NCI-H2196 (cell line): Measurements from ENCODE around the gene TAS2R30.

ENCODE experiments used
- DNase-seq: peaks from one replicate; lab custom pipeline; 2025; ENCODE audit not compliant: unreplicated experiment; lab: John Stamatoyannopoulos, UW

The TAS2R30 gene

GRCh38 chr12:11134305-11134704 lies at the start of gene TAS2R30:
TAS2R30 (minus strand) TSS chr12:11134644; CDS start chr12:11134244, 400 bp downstream.
- no peak for DNase-seq

- DNase-seq: no peak
Observed at GRCh38 chr12:11183011-11183410, 48.6 kb upstream of the TAS2R30 start.

DNA sequence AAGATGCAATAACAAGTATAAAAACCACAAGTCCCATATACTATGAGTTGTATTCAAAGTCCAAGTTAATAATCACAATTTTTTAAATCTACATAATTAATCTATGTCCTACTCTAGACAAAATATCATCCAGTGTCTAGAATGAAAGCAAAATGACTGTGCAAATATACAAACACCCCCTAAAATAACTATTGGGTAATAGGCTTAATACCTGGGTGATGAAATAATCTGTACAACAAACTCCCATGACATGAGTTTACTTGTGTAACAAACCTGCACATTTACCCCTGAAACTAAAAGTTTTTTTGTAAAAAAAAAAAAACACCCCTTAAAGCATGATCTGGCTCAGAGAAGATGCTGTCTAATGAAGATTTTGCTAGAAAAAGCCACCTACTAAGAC lies 48.1 kb upstream of the TAS2R30 start:
- no peak for DNase-seq

DNA sequence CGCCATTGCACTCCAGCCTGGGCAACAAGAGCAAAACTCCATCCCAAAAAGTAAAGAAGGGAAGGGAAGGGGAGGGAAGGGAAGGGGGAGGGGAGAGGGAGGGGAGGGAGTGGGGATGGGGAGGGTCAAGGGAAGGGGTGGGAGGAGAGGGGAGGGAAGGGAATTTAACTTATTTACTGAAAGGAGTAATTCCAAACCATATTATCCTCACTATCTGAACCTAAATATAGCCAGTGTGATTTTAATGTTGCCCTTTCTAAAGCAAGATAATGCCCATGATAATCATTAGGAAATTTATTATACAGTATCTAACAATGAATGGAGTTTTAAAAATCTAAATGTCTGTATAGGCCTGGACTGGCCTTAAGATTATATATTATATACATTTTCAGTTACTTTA lies 43.8 kb upstream of the TAS2R30 start:
- no peak for DNase-seq

DNA sequence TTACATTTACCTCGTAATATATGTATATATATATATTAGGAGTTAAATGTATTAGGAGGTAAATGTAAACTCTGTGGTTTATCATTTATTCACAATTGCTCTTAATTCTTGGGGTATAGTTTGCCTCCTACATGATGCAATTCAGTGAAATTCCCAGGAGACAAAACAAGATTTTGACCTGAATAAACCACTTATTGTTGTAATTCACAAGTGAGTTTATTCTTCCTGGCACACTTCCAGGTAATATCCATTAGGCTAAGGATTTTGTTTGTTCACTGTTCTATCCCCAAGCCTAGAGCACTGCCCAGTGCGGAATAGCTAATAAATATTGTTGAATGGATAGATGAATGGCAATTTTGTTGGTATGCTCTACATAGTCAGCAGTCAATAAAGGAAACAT lies 39.6 kb upstream of the TAS2R30 start:
- DNase-seq: no peak

- no peak for DNase-seq
Observed at GRCh38 chr12:11171969-11172675, 37.7 kb upstream of the TAS2R30 start.

DNA sequence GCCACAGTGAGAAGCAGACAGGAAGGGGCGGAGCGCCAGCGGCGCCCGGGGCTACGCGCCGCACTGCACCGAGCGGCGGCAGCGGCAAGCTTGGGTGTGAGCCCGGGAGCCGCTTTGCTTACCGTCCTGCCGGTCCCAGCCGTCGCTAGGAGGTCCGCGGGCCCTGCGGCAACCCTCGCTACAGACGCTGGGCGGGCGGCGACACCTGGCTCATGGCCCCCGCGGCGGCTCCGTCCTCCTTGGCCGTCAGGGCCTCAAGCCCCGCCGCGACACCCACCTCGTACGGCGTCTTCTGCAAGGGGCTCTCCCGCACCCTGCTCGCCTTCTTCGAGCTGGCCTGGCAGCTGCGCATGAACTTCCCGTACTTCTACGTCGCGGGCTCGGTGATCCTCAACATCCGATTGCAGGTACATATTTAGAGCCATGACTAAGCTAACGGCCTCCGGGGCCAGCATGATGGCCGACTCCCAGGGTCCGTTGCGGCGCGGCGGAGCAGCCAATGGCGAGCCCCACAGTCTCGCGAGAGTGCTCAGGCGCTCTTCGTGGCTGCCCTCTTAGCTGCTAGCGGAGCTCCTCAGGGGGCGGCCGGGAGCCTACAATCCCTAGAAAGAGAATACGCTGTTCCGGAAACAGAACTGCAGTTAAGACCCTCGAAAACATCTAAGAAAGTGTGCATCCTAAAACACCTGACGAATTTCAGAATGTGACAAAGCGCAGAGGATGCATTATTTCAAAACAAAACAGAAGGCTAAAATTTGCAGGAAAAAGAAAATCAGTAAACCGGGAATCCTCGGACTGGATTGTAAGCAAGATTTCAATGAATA lies 36.9 kb upstream of the TAS2R30 start, which contains the start of gene SMIM10L1:
TSS of gene SMIM10L1 (plus strand) at position 50 of the 824 bp plus-strand sequence. CDS start at position 213, 163 bp downstream.
- DNase-seq: peak; percentile 71

DNA sequence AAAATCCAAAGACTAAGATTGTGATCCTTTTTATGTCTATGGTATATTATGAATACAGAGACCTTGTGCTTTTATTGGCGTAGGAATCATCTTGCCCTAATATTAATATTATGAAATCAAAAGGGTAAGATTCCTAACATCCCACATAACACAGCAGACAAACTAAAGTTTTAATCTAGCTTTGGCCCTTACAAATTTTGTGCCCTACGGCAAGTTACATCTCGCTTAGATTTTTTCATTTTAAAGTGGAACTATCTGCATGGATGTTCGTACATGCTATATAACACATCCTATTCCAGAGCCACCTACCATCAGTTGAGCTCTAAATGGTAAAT lies 36.3 kb upstream of the TAS2R30 start:
- no peak for DNase-seq

GRCh38 chr12:11166300-11166699 lies 31.9 kb upstream of the TAS2R30 start:
- DNase-seq: no peak

- DNase-seq: no peak
Observed at GRCh38 chr12:11164384-11164783, 29.9 kb upstream of the TAS2R30 start.

DNA sequence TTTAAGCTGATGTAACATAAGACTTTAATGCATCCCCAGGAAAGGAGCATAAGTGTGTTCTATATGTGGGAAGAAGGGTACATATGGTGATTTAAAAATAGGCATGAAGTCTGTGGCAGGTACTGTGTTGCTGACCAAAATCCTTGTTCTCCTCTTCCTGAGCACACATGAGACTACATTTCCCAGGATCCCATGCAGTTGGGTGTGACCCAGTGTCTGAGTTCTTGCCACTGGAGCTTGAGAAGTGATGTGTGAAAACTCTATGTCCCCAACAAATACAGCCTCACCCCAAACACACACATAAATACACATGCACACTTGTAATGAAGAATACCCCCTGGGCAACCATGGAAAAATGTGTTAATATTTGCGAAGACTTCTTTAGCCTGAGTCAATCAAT lies 28.1 kb upstream of the TAS2R30 start:
- no peak for DNase-seq

DNA sequence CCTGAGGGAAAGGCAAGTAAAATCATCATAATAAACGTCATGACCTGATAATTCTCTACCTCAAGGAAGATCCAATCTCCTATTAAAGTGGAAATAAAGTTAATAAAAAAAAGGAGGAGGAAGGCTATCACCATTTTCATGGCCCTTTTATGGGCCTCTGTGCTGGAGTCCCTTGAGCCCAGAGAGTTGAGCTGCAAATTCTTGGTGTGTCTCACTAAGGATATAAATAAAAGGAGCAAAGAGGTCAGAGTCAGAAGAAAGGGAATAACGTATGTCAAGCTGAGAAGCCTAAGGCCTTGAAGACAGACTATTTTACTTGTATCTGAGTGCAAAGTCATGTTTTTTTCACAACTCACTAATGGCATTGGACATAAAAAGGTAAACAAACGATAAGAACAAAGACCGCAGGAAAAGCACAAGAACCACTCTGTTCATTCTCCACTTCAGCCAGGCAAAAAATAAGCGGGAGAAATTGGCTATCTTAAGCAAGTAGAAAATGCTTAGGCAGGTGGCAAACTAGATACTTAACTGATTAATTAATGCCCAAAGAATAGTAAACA lies 24.5 kb upstream of the TAS2R30 start:
- DNase-seq: no peak

- no peak for DNase-seq
Observed at GRCh38 chr12:11154400-11154925, 20.0 kb upstream of the TAS2R30 start.

- DNase-seq: no peak
Observed at GRCh38 chr12:11152725-11153124, 18.3 kb upstream of the TAS2R30 start.

DNA sequence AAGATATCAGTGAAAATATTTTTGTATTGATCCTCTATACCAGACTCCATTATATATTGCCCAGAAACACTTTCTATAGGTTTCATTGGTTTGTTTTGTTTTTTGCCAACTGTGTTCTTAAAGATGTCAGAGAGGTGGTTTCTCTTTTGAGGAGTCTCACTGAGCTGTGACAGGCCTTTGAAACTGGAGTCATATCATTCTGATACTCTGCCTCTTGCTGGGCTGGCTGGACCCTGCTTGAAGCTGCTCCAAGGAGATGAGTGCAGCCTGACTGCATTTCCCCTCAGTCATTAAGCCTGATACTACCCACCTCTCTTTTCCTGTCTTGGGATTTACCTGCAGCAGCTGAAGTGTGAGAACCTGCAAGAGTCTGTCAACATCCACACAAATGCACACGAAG lies 16.4 kb upstream of the TAS2R30 start:
- DNase-seq: no peak

- no peak for DNase-seq
Observed at GRCh38 chr12:11147420-11147819, 13.0 kb upstream of the TAS2R30 start.

DNA sequence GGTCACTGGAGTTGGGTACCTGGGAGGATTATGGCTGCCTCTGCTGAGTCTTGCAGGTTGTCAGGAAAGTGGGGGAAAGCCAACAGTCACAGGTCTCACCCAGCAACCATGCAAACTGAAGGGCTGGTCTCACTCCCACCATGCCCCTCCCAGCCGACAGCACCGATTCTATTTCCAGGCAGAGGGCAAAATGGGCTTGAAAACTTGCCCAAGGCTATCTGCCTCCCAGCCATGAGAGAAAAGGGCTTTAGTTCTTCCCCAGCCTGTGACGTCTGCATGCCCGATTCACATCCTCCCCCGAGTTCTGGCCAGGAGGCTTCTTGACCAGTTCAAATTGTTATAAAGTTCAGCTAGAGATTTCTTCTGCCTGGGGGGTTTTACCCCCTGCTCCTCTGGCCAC lies 9.9 kb upstream of the TAS2R30 start:
- no peak for DNase-seq

GRCh38 chr12:11143352-11143751 lies 8.9 kb upstream of the TAS2R30 start:
- no peak for DNase-seq

DNA sequence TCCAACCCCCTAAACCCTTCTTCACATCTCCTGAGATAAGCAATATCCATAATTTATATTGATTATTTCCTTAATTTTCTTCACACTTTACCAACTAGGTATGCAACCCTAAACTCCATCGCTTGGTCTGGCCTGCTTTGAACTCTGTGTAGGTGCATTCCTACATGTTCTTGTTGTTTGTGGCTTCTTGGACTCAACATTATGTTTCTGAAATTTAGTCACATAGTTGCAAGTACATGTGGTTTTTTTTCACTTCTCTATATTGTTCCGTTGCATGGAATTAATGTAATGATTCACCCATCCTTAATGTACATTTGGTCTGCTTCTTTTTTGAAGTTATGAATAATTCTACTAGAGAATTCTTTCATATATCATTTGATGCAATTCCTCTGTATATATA lies 1.6 kb upstream of the TAS2R30 start:
- no peak for DNase-seq

GRCh38 chr12:11133816-11134215 lies 628 bp downstream of the TAS2R30 start:
- DNase-seq: no peak

DNA sequence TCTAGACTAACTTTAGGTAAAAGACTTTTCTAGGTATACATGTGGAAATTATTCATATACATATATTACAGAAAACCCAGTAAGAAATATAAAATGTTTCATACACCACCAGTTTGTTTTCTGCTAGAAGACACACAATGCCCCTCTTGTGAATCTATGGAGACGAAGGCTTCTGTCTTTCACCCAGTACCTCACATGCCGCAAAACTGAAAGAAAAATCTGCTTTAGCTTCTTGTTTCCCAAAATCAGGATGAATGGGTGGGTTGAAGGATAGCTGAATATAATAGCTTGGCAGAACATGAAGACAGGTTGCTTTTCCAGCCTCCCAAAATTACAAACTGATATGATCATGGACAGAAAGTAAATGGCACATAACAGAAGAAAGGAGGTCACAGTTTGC lies 1.3 kb downstream of the TAS2R30 start:
- no peak for DNase-seq

- DNase-seq: no peak
Observed at GRCh38 chr12:11130999-11131398, 3.4 kb downstream of the TAS2R30 start.
